NCI-H82 treated with DMSO at 0.1 percent for 48 hours (cell line): ENCODE results near the gene SPOCD1.
A peak's percentile ranks its signal among the peaks of the same experiment; 100 is the strongest.

ENCODE experiments used
- DNase-seq: peaks from one replicate; lab custom pipeline; 2025; ENCODE audit not compliant: unreplicated experiment; lab: John Stamatoyannopoulos, UW

The SPOCD1 gene

DNA sequence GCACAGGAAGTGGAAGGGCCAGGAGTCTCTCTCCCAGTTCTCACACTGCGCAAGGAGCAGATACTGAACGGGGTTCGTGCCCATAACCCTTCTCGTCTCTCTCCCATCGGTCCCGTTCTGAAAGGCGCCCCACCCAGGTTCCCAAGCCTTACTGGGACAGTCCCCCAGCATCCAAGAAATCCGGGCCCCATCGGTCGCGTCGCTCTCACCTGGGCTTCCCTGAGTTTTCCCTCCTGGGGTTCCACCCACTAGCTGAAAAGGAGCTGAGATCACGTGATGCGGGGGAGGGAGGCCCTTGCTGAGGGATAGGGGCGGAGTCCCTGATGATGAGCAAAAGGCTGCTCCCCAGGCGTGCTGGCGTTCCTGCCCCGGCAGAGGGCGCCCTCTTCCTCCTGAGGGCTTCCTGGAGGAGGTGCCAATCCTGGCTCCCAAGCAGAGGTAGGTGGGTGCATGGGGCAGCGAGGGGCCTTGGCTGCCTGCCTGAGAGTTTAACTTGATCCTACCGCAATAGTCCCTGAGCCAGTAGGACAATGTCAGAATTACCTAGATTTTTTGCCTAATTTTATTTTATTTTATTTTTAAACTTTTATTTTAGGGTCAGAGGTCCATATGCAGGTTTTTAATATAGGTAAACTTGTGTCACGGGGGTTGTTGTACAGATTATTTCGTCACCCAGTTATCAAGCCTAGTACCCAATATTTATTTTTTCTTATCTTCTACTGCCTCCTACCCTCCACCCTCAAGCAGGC is at the start of gene SPOCD1:
TSS of gene SPOCD1 (minus strand) at position 271 of the 749 bp plus-strand sequence. CDS start 689 bp downstream, outside the sequence.
- peak; percentile 37 for DNase-seq

DNA sequence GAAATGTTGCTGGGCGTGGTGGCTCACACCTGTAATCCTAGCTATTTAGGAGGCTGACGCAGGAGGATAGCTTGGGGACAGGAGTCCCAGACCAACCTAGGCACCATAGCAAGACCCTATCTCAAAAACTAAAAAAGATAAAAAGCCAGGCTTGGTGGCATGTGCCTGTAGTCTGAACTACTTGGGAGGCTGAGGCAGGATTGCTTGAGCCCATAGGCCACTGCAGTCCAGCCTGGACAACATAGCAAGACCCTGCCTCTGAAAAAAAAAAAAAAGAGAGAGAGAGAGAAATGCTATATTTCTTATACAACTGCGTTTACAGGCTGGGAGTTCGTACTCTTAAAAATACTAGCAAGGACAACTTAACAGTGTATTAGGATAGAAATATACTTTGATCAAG is 46.2 kb upstream of the SPOCD1 start:
- DNase-seq = no peak

DNA sequence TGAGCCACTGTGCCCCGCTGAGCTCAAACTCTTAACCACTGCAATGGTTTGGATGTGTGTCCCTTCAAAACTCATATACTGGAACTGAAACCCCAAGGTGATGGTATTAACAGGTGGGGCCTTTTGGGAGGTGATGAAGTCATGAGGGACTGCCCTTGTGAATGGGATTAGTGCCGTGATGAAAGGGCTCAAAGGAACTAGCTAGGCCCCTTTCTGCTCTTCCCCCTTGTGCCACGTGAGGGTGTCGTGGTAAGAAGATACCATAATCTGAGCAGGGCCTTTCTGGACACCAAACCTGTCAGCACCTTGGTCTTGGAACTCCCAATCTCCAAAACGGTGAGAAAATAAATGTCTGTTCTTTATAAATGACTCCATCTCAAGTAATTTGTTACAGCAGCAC is 45.5 kb upstream of the SPOCD1 start:
- no peak for DNase-seq

DNA sequence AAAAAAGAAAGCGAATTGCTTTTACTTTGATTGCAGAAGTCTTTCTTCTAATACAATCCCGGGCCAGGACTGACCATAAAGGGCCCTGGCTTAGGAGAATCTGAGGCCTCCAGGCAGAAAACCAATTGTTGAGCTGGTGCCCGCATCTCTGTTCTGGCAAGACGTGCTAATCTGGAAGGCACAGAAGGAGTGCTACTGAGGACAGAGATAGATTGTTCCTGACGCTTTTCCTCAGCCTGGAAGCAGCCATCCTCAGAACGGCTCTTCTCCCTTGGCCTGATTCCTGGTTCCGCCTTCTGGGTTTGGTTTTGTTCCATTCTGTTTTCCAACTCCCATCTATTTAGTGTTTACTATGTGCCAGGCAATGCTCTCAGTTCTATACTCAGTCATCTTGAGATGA is 44.8 kb upstream of the SPOCD1 start:
- no peak for DNase-seq

DNA sequence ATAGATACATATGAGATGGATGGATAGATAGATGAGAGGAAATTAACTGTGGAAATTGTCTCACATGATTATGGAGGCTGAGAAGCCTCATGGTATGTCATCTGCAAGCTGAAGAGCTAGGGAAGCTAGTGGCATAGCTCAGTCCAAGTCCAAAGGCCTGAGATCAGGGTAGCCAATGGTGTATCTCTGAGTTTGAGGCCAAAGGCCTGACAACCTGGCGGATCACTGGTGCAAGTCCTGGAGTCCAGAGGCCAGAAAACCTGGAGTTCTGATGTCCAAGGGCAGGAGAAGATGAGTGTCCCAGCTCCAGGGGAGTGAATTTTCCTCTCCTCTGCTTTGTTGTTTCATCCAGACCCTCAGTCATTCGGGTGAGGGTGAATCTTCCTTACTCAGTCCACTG is 43.9 kb upstream of the SPOCD1 start:
- DNase-seq = no peak

DNA sequence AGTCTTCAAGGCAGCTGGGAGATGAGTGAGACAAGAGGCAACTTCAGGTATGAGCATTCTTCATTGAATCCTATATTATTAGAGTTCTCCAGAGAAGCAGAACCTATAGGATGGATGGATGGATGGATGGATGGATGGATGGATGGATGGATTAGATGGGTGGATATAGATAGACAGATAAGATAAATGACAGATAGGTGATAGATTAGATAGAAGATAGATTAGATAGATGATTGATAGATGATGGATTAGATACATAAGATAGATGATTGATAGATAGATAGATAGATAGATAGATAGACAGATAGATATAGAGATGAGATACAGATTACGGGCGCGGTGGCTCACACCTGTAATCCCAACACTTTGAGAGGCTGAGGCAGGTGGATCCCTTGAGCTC is 43.2 kb upstream of the SPOCD1 start:
- no peak for DNase-seq

DNA sequence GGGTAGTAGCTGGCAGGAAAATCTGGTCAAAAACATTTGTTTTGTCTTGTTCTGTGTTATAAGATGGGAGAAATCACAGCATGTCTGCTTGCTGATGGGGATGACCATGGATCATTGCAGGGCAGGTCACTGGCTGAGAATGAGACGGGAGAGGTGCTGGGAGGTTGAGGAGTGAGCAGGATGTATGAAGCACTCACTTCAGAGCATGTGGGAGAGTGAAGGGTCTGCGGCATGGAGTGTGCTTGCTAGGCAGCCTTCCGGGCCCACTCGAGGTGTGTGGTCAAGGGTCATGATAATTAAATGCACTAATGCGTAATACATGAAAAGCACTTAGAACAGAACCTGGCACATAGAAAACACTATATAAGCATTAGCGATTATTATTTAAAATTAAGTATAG is 42.0 kb upstream of the SPOCD1 start:
- no peak for DNase-seq

DNA sequence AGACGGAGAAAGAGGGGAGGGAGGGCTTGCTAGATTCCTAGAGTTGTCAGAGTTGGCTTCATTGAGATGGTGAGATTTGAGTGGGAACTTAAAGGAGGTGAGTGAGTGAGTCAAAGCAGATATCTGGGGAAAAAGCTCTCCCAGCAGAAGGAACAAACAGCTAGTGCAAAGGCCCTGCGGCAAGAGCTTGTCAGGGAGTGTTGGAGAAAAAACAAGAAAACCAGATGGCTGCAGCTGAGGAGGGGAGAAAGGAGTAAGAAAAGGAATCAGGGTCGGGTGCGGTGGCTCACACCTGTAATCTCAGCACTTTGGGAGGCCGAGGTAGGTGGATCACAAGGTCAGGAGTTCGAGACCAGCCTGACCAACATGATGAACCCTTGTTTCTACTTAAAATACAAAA is 40.3 kb upstream of the SPOCD1 start:
- DNase-seq = no peak

DNA sequence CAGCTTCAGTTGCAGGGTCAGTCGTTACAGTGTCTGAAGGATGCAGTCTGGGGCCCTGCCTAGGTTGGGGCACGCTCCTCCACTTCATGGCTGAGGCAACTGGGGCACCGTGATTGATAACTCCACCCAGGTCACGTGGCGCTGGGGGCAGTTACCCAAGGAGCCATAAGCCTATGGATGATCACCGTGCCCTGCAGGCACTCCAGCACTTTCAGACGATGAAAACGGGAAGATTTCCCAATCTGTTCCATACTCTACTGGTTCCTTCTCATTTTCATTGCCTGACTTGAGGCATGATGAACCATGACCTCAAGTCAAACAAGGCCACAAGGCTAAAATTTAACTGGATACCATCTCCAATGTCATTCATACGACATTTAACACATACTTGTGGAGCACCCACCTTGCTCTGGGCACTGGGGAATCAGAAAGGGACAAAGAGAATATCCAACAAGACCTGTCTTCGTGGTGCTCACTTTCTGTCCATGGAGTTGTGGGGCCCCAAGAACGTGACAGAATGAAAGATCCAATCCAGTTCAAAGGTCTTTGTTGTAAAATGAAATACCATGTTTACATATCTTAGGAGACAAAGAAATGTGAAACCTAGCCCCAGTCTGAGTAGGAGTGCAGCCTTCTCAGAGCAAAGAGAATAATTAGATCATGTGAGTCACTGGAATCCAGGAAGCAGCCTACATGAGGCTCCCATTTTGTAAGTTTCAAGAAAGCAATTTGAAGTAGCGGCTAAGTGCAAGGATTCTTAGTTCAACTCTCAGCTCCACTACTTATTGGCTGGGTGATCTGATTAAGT is 39.4 kb upstream of the SPOCD1 start:
- DNase-seq = no peak

DNA sequence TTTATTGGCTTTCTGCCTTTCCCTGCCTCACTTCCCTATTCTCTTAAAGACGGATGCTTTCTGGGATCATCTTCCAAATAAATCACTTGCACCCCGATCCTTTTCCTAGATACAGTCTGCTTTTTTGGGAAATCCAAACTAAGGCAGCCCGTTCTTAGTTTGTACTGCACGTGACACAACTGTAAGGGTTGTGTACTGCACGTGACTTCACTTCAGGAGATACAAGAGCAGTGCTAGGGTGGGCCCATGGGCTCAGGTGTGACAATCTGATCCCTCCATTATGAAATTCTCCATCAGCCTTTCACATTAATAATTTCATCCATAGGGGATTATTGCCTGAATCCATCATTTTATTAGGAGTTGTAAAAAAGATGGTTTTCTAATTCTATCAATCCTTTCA is 33.8 kb upstream of the SPOCD1 start:
- DNase-seq = no peak

DNA sequence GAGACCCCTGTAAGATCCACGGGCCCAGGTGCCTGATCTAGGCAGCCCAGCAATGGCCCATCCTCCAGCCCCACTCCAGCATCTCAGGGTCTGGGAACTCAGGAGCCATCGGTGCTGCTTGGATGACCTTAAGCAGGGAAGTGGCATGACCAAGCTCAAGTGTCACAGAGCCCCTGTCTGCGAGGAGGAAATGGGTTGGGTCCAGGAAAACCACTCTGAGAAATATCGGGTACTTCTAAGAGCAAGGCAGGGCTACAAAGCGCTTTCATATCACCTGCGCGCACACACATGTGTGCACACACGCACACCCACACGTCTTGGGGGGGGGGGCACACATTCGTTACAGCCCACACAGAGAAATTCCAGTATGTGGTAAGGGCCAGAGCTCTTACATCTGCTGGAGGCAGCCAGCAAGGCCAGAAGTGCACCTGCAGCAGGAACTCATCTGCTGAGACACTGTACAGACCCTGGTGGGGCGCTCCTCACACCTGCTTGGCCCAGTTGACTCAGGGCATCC is 32.6 kb upstream of the SPOCD1 start:
- no peak for DNase-seq

DNA sequence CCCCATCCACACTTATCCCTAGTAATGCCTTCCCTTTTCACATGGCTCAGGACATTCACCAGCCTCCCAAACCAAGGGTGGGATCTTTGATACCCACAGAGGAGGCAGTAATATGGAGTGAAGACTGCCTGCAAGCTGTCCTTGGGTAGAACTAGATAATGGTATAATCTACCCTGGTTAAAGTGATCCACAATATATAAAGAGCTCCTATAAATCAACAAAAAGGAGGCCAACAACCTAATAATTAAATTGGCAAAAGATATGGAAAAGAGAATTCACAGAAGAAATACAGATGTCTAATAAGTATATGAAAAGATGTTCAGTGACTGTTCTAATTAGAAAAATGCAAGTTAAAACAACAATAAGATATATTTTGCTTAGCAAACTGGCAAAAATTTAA is 30.7 kb upstream of the SPOCD1 start:
- no peak for DNase-seq

DNA sequence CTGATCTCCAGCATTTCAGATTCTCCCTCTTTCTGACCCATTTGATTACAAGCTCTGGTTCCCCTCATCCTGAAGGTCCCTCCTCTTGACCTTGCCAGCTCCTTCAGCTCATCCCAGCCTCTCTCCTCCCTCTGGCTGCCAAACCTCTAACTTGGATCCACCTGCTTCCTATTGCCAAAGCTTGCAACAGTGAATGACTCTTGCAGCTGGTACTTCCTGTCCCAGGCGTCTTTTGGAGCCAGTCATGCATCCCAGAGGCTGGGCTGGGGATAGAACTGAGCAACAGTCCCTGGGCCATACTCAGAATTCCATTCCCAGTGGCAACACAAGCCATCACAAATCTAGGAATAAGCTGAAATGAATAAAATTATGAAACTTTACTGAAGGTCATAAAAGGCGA is 27.7 kb upstream of the SPOCD1 start:
- DNase-seq = no peak

DNA sequence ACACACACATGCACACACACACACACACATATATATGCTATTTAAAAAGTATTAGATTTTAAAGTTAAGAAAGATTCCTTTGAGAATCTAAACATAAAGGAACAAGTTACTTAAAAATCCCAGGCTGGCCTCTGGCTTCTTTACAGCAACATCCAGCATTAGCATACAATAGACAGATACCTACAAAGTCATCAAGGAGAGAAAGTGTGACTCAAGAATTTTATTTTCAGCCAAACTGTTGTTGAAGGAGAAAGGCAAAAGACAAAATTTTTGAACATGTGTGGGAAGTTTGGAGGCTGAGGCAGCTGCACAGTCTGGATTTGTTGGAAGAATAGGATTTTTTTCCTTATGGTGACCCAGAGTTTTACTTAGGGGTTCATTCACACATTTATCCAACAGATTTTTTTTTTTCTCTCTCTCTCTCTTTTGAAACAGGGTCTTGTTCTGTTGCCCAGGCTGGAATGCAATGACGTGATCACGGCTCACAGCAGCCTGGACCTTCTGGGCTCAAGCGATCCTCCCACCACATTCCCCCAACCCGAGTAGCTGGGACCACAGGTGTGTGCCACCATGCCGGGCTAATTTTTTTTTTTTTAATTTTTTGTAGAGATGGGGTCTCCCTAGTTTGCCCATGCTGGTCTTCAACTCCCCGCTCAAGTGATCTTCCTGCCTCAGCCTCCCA is 24.0 kb upstream of the SPOCD1 start:
- no peak for DNase-seq

DNA sequence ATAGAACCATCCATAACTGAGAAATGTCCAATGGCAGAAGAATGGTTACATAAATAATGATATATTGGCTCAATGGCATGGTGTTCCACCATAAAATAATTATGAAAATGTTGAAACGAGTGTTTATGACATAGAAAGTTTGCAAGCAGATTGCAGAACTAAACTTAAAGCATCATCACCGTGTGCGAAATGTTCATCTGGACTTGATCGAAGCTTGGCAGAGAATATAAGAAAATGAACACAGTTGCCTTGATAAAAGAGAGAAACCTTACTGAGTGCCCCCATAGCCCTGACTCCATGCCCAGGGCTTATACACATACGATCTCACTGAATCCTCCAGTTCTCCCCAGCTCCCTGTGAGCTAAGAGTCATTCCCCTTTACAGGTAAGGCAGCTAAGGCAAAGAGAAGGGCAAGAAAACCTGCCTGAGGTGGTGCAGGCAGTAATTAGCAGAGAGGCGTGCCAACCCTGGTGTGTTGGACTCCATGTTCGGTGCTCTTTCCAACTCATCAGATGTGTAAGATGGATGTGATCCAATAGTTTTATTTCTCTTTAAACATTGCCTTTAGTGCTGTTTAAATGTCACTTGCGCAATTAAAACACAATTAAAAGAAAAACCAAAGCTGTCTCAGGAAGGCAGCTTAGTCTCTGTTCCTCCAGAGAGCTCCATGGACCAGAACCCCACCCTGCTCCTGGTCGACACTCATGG is 21.8 kb upstream of the SPOCD1 start:
- no peak for DNase-seq

DNA sequence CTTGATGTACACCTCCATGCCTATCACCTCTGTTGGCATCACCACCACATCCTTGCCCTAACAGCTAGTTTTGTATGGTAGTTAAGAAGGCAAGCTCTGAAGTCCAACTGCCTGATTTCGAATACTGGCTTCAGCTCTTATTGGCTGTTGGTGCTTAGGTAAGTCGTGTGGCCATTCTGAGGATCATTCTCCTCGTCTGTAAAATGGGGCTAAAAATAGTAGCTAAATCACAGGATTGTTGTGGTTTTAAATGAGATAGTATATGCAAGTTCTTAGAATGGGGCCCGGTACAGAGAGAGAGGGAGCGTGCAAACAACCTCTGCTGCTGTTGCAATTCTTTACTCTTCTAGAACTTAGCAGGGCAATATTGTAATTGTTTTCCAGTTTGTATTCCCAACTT is 20.8 kb upstream of the SPOCD1 start:
- DNase-seq = no peak

DNA sequence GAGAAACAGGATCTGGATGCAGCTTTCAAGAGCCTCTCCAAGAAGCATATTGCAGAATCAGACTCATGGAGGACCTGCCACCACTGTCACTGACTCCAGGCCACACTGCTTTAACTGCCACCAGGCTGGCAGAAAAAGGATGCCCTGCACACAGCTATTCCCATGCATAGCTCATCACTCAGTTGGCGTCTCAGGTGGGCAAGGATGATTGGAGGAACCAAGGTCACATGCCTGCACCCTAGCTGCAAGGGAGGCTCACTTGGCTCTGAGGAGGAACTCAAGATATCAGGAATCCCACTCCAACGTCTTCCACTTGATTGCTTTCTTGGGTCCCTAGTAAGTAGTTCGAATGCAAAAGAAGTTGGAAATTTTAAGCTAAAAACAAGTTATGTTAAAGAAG is 19.6 kb upstream of the SPOCD1 start:
- DNase-seq = no peak

DNA sequence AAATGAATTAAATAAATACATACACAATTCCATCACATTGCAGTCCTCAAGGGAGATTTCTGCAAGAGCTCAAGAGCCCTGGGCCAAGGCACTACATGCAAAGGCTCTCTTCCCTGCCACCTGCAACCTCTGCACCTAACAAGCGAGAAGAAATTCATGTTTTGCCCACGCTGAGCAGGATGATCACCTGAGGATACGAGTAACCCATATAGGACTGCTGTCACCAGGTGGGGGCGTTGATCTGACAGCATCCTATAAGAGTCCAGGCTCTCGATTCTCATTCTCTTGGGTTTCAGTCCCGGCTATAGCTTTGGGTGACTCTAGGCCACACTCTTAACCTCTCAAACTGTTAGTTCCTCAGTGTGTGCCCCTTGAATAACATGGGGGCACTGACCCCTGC is 18.7 kb upstream of the SPOCD1 start:
- no peak for DNase-seq

DNA sequence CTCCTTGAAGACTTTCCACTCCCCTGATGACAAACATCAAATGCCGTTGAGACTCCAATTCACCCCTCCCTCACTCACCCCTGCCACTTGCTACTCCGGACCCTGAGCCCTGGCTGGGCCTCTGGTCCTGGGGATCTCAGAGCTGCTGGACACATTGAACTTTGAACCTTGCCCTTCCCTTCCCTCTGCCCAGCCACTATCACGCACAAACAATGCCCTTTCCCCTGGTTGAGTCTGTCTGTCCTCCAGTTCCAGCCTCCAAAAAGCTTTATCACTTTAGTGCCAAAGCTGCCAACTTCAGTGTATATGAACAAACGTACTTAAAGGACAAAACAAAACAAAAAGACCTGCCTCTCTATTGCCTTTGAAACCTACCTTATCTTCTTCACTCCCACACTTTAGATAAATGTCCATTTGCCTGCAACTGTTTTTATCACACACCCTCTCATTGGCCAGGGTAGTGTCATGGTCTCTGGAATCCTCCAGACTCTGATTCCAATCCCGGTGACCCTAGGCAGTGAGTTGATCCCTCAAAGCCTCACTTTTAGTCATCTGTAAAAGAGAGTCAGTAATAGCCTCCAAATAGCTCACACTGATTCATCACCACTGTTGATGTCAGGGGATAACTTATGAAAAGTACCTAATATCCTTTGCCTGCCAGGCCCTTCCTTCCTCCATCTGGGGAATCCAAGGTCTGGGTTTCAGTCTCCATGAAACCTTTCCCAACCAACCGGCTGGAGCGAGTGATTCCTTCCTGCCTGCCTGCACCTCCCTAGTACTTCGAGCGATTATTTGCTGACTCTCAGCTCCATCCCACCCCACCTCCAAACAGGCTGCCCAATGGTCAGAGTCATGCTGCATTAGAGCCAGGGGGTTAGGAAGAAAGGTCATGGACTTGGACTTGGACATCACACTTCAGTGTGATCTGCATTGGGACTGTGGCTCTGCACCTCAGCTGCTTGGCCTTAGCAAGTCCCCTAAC is 15.9 kb upstream of the SPOCD1 start:
- no peak for DNase-seq

DNA sequence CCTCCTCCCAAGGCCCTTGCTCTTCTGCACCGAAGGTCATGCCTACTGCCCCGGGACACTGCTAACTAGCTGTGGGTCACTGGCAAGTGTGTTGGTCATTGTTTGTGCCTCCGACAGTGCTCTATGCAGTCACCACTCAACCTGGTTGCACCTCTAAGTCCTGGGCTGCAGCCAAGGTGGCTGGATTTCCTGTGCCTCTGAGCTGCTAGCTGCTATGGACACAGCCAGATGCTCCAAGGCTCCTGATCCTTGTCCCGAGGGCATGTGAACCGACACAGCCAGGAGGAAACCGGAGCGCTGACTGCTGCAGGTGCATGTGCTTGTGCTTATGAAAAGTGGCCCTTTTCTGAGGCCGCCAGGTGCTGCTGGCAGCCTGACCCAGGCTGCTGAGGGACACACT is 14.7 kb upstream of the SPOCD1 start:
- no peak for DNase-seq
